NCI-H2029 treated with DMSO at 0.1 percent for 48 hours (cell line): ENCODE data around the gene MFAP2.

Source experiments
- DNase-seq: peaks from one replicate; lab custom pipeline; 2025; lab: John Stamatoyannopoulos, UW

MFAP2 gene

GRCh38 chr1:17007121-17007520 lies 26.7 kb upstream of the MFAP2 start:
- DNase-seq, result no peak

DNA sequence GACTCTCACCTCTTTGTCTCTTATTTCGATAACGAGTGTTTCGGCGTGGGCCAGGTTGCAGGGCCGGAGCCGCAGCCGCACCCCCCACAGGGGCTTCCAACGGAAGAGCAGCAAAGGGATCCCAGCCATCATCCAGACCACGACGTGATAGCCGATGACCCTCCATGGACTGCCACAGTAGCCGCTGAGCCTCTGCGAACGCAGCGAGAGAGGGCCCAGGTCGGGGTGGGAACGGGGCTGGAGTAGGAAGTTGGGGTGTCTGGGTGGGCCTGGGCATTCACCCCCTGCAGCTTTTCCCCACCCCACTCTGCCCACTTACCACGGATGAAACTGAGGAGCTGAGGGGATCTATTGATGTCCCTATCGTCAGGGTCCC lies 24.9 kb upstream of the MFAP2 start:
- DNase-seq, result no peak

GRCh38 chr1:17004466-17005364 lies 24.3 kb upstream of the MFAP2 start:
- DNase-seq, result no peak

DNA sequence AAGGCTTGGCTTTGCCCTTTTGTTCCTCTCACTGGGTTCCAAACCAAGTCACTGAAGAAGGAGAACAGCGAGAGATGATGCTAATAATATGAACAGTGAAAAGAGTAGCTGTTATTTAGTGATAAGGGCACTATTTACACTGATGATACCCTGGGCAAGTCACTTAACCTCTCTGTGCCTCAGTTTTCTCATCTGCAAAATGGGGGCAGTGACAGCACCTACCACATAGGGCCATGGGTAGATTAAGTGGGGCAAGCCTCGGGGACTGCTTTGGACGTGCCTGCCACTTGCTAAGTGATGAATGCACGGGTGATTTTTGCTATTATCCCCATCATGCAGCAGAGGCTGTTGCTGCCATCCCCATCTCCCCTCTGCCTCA lies 22.1 kb upstream of the MFAP2 start:
- DNase-seq, result no peak

DNA sequence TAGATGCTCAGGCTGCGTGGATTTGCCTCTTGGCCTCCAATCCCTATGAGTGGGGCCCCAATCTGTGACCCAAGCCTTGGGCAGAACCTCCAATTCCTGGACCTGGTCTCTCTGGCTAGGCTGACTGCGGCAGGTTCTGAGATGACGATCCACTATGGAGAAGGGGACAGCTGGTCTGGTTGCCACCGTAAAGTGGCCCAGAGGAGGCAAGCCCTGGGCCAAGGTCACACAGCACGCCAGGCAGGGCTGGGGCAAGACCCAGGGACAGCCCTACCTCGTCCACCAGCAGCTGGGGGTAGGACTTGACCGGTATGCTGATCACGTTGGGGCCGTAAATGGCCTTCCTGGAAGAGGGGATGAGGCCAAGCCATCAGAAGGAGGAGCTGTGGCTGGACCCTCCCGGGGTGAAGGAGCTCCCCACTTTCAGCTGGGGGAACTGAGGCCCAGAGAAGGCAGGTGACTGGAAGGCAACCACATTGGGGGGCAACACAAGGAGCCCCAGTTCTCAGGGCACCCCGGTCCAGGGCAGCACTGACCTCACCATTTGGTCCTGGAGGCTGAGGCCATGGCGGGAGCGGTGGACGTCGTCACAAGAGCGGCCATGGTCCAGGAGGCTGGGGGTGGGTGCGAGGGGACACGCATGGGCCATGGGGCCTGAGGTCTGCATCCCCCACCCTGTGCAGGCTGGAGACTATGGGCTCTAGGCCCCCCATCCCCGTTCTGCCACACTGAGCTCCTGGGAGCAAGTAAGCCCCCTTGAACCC lies 21.5 kb upstream of the MFAP2 start:
- no peak for DNase-seq

- DNase-seq, result no peak
These were observed 19.4 kb upstream of the MFAP2 start for GRCh38 chr1:16999863-17000262.

DNA sequence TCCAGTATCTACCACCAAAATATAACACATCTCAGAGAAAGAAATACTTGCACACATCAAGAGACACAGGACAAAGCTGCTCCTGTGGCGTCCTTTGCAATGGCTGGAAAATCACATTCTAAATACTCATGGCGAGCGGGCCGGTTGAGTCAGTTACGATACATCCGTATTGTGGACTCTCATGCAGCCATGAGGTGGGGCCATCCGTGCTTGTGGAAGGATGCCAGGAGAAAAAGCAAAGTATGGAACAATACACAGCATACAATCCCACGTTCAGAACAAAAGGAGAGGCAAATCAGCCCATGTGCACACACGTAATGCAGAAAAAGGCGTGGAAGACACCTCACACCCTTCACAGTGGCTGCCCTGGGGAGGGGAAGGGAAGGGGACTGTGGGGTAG lies 18.2 kb upstream of the MFAP2 start:
- no peak for DNase-seq

DNA sequence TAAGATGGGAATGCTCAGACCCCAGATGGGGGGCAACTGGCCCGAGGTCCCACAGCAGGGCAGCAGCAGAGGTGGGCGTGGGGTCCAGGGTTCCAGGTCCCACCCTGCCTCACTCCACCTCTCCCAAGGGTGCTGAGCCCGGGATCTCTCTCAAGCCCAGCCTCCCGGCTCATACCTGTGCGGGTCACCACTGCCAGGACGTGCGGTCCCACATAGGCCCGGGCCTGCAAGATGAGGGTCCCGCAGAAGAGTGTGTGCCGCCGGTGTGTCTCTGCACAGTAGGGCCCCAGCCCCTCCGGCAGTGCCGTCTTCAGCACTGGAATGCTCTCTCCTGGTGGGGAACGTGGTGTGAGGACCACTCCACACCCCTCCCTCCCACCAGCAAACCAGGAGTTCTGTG lies 16.4 kb upstream of the MFAP2 start:
- no peak for DNase-seq

- DNase-seq, result no peak
These were observed 13.2 kb upstream of the MFAP2 start for GRCh38 chr1:16993521-16994038.

- no peak for DNase-seq
These were observed 12.3 kb upstream of the MFAP2 start for GRCh38 chr1:16992675-16993074.

- no peak for DNase-seq
These were observed 11.7 kb upstream of the MFAP2 start for GRCh38 chr1:16992102-16992501.

DNA sequence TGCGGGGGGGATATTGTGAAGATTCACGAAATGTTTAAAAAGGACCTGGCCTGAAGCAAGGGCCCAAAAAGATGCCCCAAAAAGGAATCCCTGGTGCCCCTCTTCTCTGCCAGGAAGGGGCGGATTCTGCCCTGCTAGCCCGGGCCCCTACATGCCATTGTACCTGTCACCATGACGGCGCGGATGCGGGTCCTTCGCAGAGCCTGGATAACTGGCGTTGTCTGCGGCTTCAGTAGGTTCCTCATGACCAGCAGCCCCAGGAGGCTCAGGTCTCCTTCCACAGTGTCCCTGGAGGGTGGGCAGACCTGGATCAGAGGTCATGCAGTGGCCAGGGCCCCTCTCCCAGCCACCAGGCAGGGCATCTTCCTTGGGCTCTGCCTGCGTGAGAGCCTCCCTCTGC lies 11.2 kb upstream of the MFAP2 start:
- DNase-seq, result no peak

- no peak for DNase-seq
These were observed 9.4 kb upstream of the MFAP2 start for GRCh38 chr1:16989676-16990391.

GRCh38 chr1:16988210-16988609 lies 7.8 kb upstream of the MFAP2 start:
- DNase-seq, result no peak

DNA sequence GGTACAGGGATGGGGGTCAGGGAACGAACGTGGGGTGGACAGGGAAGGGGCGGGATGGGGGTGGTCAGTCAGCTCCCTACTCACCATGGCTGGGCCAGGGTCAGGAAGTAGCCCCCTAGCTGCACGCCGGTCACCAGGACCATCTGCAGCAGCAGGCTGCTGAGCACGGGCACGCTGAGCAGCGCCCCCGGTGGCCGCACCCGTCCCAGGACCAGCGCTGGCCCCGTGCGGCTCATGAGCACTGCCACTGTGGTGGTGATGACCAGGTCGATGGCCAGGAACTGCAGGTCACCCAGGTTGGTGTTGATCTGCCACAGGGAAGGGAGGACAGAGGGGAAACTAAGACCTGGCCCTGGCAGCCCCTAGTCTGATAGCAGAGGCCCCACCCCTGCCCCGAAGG lies 6.5 kb upstream of the MFAP2 start:
- no peak for DNase-seq

GRCh38 chr1:16986560-16986959 lies 6.1 kb upstream of the MFAP2 start:
- no peak for DNase-seq

- no peak for DNase-seq
These were observed 5.7 kb upstream of the MFAP2 start for GRCh38 chr1:16986113-16986512.

GRCh38 chr1:16984717-16985116 lies 4.3 kb upstream of the MFAP2 start:
- no peak for DNase-seq

DNA sequence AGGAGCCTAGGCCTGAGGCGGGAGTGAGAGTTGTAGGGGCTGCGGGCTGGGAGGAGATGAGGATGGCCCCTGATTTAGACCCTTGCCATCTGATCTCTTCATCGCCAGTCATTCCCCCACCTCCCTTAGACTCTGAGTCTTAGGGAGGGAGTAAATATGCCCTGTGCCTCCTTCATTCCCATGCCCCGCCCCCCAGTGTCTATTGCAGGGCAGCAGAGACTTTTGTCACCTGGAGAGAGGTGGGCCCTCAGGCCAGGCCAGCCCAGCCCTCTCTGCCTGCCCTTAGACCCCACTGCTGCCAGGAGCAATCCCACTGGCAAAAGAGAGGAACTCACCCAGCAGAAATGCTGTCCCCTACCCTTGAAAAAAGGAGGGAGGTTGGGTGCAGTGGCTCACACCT lies 3.2 kb upstream of the MFAP2 start:
- DNase-seq, result no peak

GRCh38 chr1:16982902-16983301 lies 2.5 kb upstream of the MFAP2 start:
- no peak for DNase-seq

- no peak for DNase-seq
These were observed 939 bp upstream of the MFAP2 start for GRCh38 chr1:16981269-16981849.
